MCF 10A (cell line): Measurements from ENCODE around the gene BHLHE41. TPM values are rescaled to one million over a fixed set of nuclear protein-coding genes. Genes with fewer than 3 reads are reported as not detected.

Experiments
- BruUV-seq: library from RNA; stranded (reverse); fragments of 400-500 nt; replicated peaks from 2 replicates; lab custom pipeline; 2021; lab: Mats Ljungman, UMichigan
- CTCF ChIA-PET: fragments of 300-600 bp; sonication (Branson Sonifier 250); formaldehyde crosslinking; extraction: SDS; loops from one replicate; lab custom pipeline; 2021; ENCODE audit warnings: antibody characterized with exemption, inconsistent platforms; lab: Yijun Ruan, JAX
- POLR2A ChIA-PET: fragments of 300-600, 350-650 bp; sonication (Branson Sonifier 250); formaldehyde crosslinking; extraction: SDS; loops from one replicate; lab custom pipeline; 2020; ENCODE audit warnings: antibody characterized with exemption, inconsistent platforms; lab: Yijun Ruan, JAX
- DNase-seq: peaks from one replicate; pipeline ENCODE4 v3.0.0-alpha.2; 2018; ENCODE audit not compliant: unreplicated experiment
- H3K27ac Mint-ChIP-seq: one replicate; pipeline ENCODE4 v1.8.0; 2022; ENCODE audit warnings: mild to moderate bottlenecking, low read depth, mixed read lengths; ENCODE audit not compliant: unreplicated experiment
- H3K27me3 Mint-ChIP-seq: one replicate; pipeline ENCODE4 v1.8.0; 2022; ENCODE audit warnings: mixed read lengths; ENCODE audit not compliant: insufficient read depth, unreplicated experiment
- H3K36me3 Mint-ChIP-seq: one replicate; pipeline ENCODE4 v1.8.0; 2022; ENCODE audit warnings: mild to moderate bottlenecking, moderate library complexity, mixed read lengths; ENCODE audit not compliant: insufficient read depth, unreplicated experiment
- H3K4me1 Mint-ChIP-seq: one replicate; pipeline ENCODE4 v1.8.0; 2022; ENCODE audit warnings: mixed read lengths; ENCODE audit not compliant: insufficient read depth, unreplicated experiment
- H3K4me3 Mint-ChIP-seq: one replicate; pipeline ENCODE4 v1.8.0; 2022; ENCODE audit warnings: mild to moderate bottlenecking, moderate library complexity, mixed read lengths; ENCODE audit not compliant: unreplicated experiment
- H3K9me3 Mint-ChIP-seq: one replicate; pipeline ENCODE4 v1.8.0; 2022; ENCODE audit warnings: mixed read lengths; ENCODE audit not compliant: unreplicated experiment
- CTCF ChIP-seq: fragments of 200-600 bp; IDR thresholded peaks from one replicate; pipeline ENCODE4 v1.8.0; 2022; ENCODE audit warnings: antibody characterized with exemption, mild to moderate bottlenecking; ENCODE audit not compliant: unreplicated experiment
- intact Hi-C: fragments of 100-400 bp; cut with micrococcal nuclease; formaldehyde crosslinking; loops from 2 replicates; pipeline ENCODE4 v1.14.1; 2022
- total RNA-seq: library from RNA; stranded (reverse); gene quantifications from 2 replicates; pipeline ENCODE4 v1.2.3, GENCODE V29; 2022

Gene BHLHE41
- total RNA-seq, 1 experiment from 2014 or later: 1.1 TPM

GRCh38 chr12:26096036-26096435 is 28.8 kb downstream of the BHLHE41 start:
- CTCF ChIA-PET: interaction anchor here (0.6 to 1.9 kb wide), 3 partner anchors 8 to 697 kb away, joined by 3 to 14 read pairs (median 3); no protein-coding TSS in a partner anchor

GRCh38 chr12:26095186-26095585 is 29.7 kb downstream of the BHLHE41 start:
- H3K27ac Mint-ChIP-seq: no peak overlapping the region
- H3K9me3 Mint-ChIP-seq: no peaks in the 10 kb centered on the region
- H3K4me3 Mint-ChIP-seq: no peak overlapping the region
- no peaks in the 10 kb centered on the region for H3K36me3 Mint-ChIP-seq
- POLR2A ChIA-PET: interaction anchor here (1.2 kb wide), 1 partner anchor 242 kb away, joined by 3 read pairs; no protein-coding TSS in a partner anchor
- no peak for DNase-seq
- CTCF ChIA-PET: interaction anchor here (0.6 to 1.4 kb wide), 3 partner anchors 29 to 606 kb away, joined by 3 to 5 read pairs (median 5); no protein-coding TSS in a partner anchor
- no peaks in the 10 kb centered on the region for H3K27me3 Mint-ChIP-seq
- BruUV-seq: no TSS peak
- no peak for TF ChIP-seq CTCF
- H3K4me1 Mint-ChIP-seq: peaks cover 17% of the 10 kb centered on the region
- intact Hi-C loops: loop anchor here (5.0 to 10.0 kb wide), 3 partner anchors 663 to 780 kb away; no protein-coding TSS in a partner anchor

More at GRCh38 chr12:26096036-26096435, 28.8 kb downstream of the BHLHE41 start:
- TF ChIP-seq CTCF: no peak
- no peaks in the 10 kb centered on the region for H3K27me3 Mint-ChIP-seq
- BruUV-seq: no TSS peak
- intact Hi-C loops: loop anchor here (2.0 to 10.0 kb wide), 4 partner anchors 19 to 779 kb away; no protein-coding TSS in a partner anchor
- H3K4me3 Mint-ChIP-seq: no peak overlapping the region
- H3K27ac Mint-ChIP-seq: no peak overlapping the region
- no peak for DNase-seq
- POLR2A ChIA-PET: interaction anchor here (0.7 to 1.2 kb wide), 2 partner anchors 242 to 410 kb away, joined by 3 read pairs; no protein-coding TSS in a partner anchor
- no peaks in the 10 kb centered on the region for H3K36me3 Mint-ChIP-seq
- peaks cover 12% of the 10 kb centered on the region for H3K4me1 Mint-ChIP-seq
- H3K9me3 Mint-ChIP-seq: no peaks in the 10 kb centered on the region

GRCh38 chr12:26092346-26093105 is 32.3 kb downstream of the BHLHE41 start:
- H3K36me3 Mint-ChIP-seq: no peaks in the 10 kb centered on the region
- no peak overlapping the region for H3K4me3 Mint-ChIP-seq
- intact Hi-C loops: loop anchor here (10.0 kb wide), 2 partner anchors 752 to 782 kb away; no protein-coding TSS in a partner anchor
- CTCF ChIA-PET: interaction anchor here (1.3 kb wide), 1 partner anchor 656 kb away, joined by 7 read pairs; no protein-coding TSS in a partner anchor
- H3K27ac Mint-ChIP-seq: no peak overlapping the region
- peaks cover 15% of the 10 kb centered on the region for H3K4me1 Mint-ChIP-seq
- no peak for TF ChIP-seq CTCF
- H3K9me3 Mint-ChIP-seq: no peaks in the 10 kb centered on the region
- H3K27me3 Mint-ChIP-seq: no peaks in the 10 kb centered on the region
- POLR2A ChIA-PET: interaction anchor here (1.0 to 1.3 kb wide), 2 partner anchors 10 to 30 kb away, joined by 3 to 4 read pairs; no protein-coding TSS in a partner anchor
- no peak for DNase-seq
- no TSS peak for BruUV-seq

- BruUV-seq: no TSS peak
- H3K27ac Mint-ChIP-seq: no peak overlapping the region
- no peaks in the 10 kb centered on the region for H3K9me3 Mint-ChIP-seq
- H3K36me3 Mint-ChIP-seq: no peaks in the 10 kb centered on the region
- H3K4me1 Mint-ChIP-seq: peaks cover 9% of the 10 kb centered on the region
- ChIA-PET POLR2A (interaction anchor here (1.0 to 1.3 kb wide), 2 partner anchors 10 to 29 kb away, joined by 3 to 4 read pairs; no protein-coding TSS in a partner anchor), CTCF (interaction anchor here (0.9 to 1.3 kb wide), 2 partner anchors 601 to 656 kb away, joined by 5 to 7 read pairs; no protein-coding TSS in a partner anchor)
- H3K27me3 Mint-ChIP-seq: no peaks in the 10 kb centered on the region
- no peak overlapping the region for H3K4me3 Mint-ChIP-seq
- DNase-seq: no peak
- intact Hi-C loops: loop anchor here (10.0 kb wide), 2 partner anchors 753 to 783 kb away; no protein-coding TSS in a partner anchor
- TF ChIP-seq CTCF: no peak
Measured at GRCh38 chr12:26091822-26092221, 33.0 kb downstream of the BHLHE41 start.
